Breast epithelium (tissue), 4 donors: ENCODE measurements around the gene BSPRY. TPM values are rescaled to one million over a fixed set of nuclear protein-coding genes. Genes with fewer than 3 reads are reported as not detected.

Experiments
- DNase-seq, 2 donors: peaks; one replicate each; pipeline ENCODE4 v3.0.0-alpha.2; 2019; ENCODE audit warnings: low spot score in 2 of 2
- H3K27ac ChIP-seq, 2 donors: fragments of 200-600 bp; sonication (generic) in 1 of 2; one replicate each; pipeline ENCODE4 v1.5.1; 2016 to 2019; ENCODE audit warnings: mild to moderate bottlenecking in 1 of 2
- H3K27me3 ChIP-seq, 2 donors: fragments of 200-600 bp; sonication (generic) in 1 of 2; one replicate each; pipeline versions ENCODE4 v1.5.1 to v1.6.0; 2017 to 2019; ENCODE audit warnings: control low read depth in 1 of 2, mild to moderate bottlenecking in 1 of 2
- H3K36me3 ChIP-seq: fragments of 200-600 bp; one replicate; pipeline ENCODE4 v1.5.1; 2019
- H3K4me1 ChIP-seq, 2 donors: fragments of 200-600 bp; sonication (generic); one replicate each; pipeline ENCODE4 v1.5.1; 2016 to 2019; ENCODE audit warnings: control low read depth in 1 of 2
- H3K4me3 ChIP-seq, 3 donors: fragments of 200-600 bp; sonication (generic); 1 replicate in 2 of 3; 2 replicates in 1 of 3; pipeline ENCODE4 v1.5.1; 2016 to 2019; ENCODE audit warnings: mild to moderate bottlenecking in 3 of 3, moderate library complexity in 2 of 3
- H3K9me3 ChIP-seq, 2 donors: fragments of 200-600 bp; sonication (generic) in 1 of 2; one replicate each; pipeline ENCODE4 v1.5.1; 2016 to 2019; ENCODE audit warnings: control low read depth in 1 of 2
- POLR2A ChIP-seq: fragments of 450-650 bp; IDR thresholded peaks from one replicate; pipeline ENCODE4 v1.6.1; 2016; ENCODE audit warnings: antibody characterized with exemption, mild to moderate bottlenecking, moderate library complexity
- POLR2AphosphoS5 ChIP-seq, 3 donors: sonication (generic); formaldehyde crosslinking; IDR thresholded peaks; one replicate each; pipeline ENCODE4 v1.6.1; 2017; ENCODE audit warnings: antibody characterized with exemption in 3 of 3
- intact Hi-C: fragments of 100-400 bp; cut with DNase I; formaldehyde crosslinking; loops from one replicate; pipeline ENCODE4 v1.15.1; 2023; ENCODE audit warnings: low total_unique reads
- total RNA-seq, 3 donors: library from RNA; depleted of rRNA; stranded (reverse); fragments of >200 nt; gene quantifications; one replicate each; pipeline ENCODE4 v1.1.0, GENCODE V29; 2016
- TF ChIP-seq, protein P1 (sequence below), 3 donors: fragments of 450-650 bp; IDR thresholded peaks; one replicate each; pipeline ENCODE4 v1.5.1; 2016 to 2017; ENCODE audit warnings: antibody characterized with exemption in 3 of 3, mild to moderate bottlenecking in 3 of 3, moderate library complexity in 3 of 3

The BSPRY gene
- total RNA-seq, 3 donors from 2014 or later, result 1.1 to 35.3 (median 27.9) TPM

DNA sequence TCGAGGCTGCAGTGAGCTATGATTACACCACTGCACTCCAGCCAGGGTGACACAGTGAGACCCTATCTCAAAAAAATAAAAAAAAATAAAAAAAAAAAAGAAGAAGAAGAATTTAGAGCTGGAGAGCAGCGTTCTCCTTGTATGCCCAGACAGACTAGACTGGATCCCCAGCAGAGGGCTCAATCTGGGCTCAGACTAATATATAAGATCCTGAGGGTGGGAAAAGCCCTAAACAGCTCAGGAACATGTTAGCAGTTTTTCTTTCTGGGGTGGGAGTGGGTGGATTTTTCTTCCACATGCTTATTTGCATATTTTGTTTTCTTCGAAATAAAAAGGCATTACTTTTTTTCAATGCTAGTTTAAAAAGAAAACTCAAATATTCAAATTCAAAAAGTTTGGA is 904 bp upstream of the BSPRY start:
- no peaks in the 10 kb centered on the region for H3K4me1 ChIP-seq
- no peak overlapping the region for H3K4me3 ChIP-seq
- peak overlapping the region in 1 of 2 donors; percentile 33 for H3K27ac ChIP-seq
- intact Hi-C loops, result no loop called here
- no peak for DNase-seq
- H3K36me3 ChIP-seq, result no peaks in the 10 kb centered on the region
- no peaks in the 10 kb centered on the region for H3K9me3 ChIP-seq
- TF ChIP-seq POLR2AphosphoS5 (IDR thresholded peaks at IDR 0.05) (no peak), POLR2A (no peak)
- TF ChIP-seq, protein P1, sequence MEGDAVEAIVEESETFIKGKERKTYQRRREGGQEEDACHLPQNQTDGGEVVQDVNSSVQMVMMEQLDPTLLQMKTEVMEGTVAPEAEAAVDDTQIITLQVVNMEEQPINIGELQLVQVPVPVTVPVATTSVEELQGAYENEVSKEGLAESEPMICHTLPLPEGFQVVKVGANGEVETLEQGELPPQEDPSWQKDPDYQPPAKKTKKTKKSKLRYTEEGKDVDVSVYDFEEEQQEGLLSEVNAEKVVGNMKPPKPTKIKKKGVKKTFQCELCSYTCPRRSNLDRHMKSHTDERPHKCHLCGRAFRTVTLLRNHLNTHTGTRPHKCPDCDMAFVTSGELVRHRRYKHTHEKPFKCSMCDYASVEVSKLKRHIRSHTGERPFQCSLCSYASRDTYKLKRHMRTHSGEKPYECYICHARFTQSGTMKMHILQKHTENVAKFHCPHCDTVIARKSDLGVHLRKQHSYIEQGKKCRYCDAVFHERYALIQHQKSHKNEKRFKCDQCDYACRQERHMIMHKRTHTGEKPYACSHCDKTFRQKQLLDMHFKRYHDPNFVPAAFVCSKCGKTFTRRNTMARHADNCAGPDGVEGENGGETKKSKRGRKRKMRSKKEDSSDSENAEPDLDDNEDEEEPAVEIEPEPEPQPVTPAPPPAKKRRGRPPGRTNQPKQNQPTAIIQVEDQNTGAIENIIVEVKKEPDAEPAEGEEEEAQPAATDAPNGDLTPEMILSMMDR (IDR thresholded peaks at IDR 0.05), result no peak
- no peaks in the 10 kb centered on the region for H3K27me3 ChIP-seq

DNA sequence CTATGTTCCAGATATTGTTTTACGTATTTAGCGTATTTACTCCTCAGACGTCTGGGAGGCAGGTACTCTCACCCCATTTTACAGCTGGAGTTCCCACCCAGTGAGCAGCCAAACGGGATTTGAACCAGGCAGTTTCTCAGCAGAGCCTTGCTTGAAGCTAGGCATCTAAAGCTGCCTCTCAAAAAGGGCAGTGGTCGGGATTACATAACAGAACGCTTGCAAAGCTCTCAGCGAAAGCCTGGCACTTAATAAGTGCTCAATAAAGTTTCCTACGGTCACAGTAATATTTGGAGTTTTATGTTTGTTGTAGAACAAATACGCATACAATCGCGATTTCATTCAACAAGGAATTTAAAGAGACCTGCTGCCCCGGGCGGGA is 286 bp upstream of the BSPRY start:
- Histone ChIP-seq H3K36me3 (no peaks in the 10 kb centered on the region), H3K27ac (no peak overlapping the region), H3K4me3 (peak overlapping the region in 2 of 3 donors; percentile 65 to 75), H3K27me3 (no peaks in the 10 kb centered on the region), H3K9me3 (no peaks in the 10 kb centered on the region), H3K4me1 (no peaks in the 10 kb centered on the region)
- TF ChIP-seq POLR2A (no peak), POLR2AphosphoS5 (IDR thresholded peaks at IDR 0.05) (no peak)
- TF ChIP-seq, protein P1 (IDR thresholded peaks at IDR 0.05), result no peak
- no peak for DNase-seq
- intact Hi-C loops, result no loop called here

DNA sequence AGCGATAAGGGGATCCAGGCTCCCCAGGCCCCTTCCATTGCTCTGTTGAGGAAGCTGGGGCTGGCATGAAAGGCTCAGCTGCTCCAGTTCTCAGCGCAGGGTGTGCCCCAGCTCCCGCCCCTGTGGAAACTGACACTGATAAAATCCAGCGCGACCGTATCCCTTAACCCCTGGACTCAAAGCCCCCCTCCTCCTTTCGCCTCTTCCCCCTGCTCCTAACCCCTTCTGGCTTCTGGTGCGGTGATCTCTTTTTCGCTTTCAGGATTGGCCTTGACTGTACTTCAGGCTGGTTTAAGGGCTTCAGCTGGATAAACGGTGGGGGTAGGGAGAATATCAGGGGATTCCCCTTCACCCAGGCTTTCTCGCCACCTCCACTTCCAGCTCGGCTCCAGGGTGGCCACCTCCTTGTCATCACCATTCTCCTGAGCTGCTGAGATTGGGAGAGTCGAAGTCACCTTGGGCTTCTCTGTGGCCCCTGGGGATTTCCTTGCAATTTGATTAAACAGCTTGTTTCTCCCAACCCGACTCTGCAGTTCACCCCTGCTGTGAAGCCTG is 843 bp downstream of the BSPRY start:
- H3K9me3 ChIP-seq, result no peaks in the 10 kb centered on the region
- H3K27ac ChIP-seq, result peak overlapping the region; percentile 75 to 81
- peak overlapping the region in 2 of 3 donors; percentile 65 to 75 for H3K4me3 ChIP-seq
- no peak for DNase-seq
- TF ChIP-seq, protein P1 (IDR thresholded peaks at IDR 0.05), result no peak
- TF ChIP-seq POLR2AphosphoS5 (IDR thresholded peaks at IDR 0.05), result no peak
- no peak for TF ChIP-seq POLR2A
- H3K27me3 ChIP-seq, result no peaks in the 10 kb centered on the region
- no peaks in the 10 kb centered on the region for H3K36me3 ChIP-seq
- H3K4me1 ChIP-seq, result no peaks in the 10 kb centered on the region
- intact Hi-C loops, result no loop called here

DNA sequence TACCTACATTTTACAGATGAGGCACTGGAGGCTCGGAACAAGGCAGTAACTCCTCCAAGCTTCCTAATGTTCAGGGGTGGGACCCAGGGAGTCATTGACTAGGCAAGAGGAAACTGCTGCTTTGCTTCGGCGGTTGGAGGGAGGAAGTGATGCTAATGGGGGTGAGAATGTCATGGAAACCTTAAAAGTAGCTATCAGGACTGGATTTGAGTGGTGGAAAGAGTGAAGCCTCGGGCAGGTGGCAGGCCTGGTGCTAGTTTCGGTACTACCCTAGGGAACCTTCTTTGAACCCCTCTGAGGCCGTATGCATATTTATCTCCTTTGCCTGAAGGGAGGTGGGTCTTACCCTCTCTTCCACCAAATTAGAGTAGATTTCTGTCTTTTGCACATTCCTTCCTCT is 1.6 kb downstream of the BSPRY start:
- Histone ChIP-seq H3K36me3 (no peaks in the 10 kb centered on the region), H3K4me1 (no peaks in the 10 kb centered on the region), H3K27ac (peak overlapping the region; percentile 32 to 81), H3K4me3 (no peak overlapping the region), H3K9me3 (no peaks in the 10 kb centered on the region), H3K27me3 (no peaks in the 10 kb centered on the region)
- TF ChIP-seq, protein P1 (IDR thresholded peaks at IDR 0.05), result no peak
- TF ChIP-seq POLR2A (no peak), POLR2AphosphoS5 (IDR thresholded peaks at IDR 0.05) (no peak)
- intact Hi-C loops, result no loop called here
- no peak for DNase-seq

DNA sequence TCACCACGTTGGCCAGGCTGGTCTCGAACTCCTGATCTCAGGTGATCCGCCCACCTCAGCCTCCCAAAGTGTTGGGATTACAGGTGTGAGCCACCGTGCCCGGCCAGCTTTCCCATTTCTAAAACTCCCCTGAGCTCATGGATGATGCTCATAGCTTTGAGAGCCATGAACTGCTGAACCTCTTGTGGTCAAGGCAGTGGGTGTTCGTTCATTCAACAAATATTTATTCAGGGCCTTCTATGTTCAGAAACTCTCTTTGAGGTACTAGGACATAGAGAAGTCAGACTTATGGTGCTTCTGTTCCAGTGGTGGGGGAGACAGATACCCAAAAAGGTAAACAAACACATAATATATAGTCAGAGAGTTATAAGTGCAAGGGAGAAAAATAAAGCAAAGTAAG is 2.7 kb downstream of the BSPRY start:
- Histone ChIP-seq H3K9me3 (no peaks in the 10 kb centered on the region), H3K36me3 (no peaks in the 10 kb centered on the region), H3K27me3 (no peaks in the 10 kb centered on the region), H3K27ac (no peak overlapping the region), H3K4me3 (no peak overlapping the region), H3K4me1 (no peaks in the 10 kb centered on the region)
- DNase-seq, result no peak
- intact Hi-C loops, result no loop called here
- no peak for TF ChIP-seq POLR2A
- no peak for TF ChIP-seq POLR2AphosphoS5 (IDR thresholded peaks at IDR 0.05)

DNA sequence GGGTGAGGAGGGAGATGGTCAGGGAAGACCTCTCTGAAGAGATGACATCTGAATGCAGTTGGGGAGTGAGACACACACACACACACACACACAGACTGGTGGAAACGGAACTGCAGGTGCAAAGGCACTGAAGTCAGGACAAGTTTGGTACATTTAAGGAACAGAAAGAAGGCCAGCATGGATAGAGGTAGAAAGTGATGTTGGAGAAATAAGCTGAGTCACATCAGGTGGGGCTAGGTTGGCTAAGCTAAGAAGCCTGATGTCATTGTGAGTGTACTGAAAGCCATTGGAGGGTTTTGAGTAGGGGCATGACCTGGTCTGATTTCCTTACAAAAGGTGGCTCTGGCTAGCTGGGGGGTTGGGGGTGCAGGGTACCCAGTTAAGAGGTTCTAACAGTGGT is 3.1 kb downstream of the BSPRY start:
- H3K27me3 ChIP-seq, result no peaks in the 10 kb centered on the region
- TF ChIP-seq, protein P1 (IDR thresholded peaks at IDR 0.05), result no peak
- TF ChIP-seq POLR2AphosphoS5 (IDR thresholded peaks at IDR 0.05) (no peak), POLR2A (no peak)
- no peaks in the 10 kb centered on the region for H3K4me1 ChIP-seq
- no peaks in the 10 kb centered on the region for H3K9me3 ChIP-seq
- no peaks in the 10 kb centered on the region for H3K36me3 ChIP-seq
- DNase-seq, result no peak
- intact Hi-C loops, result no loop called here
- H3K27ac ChIP-seq, result no peak overlapping the region
- H3K4me3 ChIP-seq, result no peak overlapping the region
